ENCODE results near the gene SWI5.

DNA sequence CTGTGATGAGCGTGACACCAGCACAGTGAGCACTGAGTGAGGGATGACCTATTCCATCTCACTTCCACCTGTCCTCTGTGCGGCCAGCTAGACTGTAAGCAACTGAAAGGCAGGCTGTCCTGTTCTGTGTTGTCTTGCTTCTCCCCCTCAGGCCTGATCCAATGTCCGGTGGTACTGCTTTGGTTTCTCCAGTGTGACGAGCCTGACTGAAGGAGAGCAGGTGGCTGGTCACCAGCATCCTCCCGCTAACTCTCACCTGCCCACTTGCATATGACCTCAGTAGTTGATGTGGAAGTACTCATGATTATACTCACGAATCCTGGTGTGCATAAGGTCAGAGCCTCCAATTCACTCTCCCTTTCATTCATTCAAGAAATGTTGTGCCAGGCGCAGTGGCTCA is 61.9 kb downstream of the SWI5 start:
- TF ChIP-seq, protein P1, sequence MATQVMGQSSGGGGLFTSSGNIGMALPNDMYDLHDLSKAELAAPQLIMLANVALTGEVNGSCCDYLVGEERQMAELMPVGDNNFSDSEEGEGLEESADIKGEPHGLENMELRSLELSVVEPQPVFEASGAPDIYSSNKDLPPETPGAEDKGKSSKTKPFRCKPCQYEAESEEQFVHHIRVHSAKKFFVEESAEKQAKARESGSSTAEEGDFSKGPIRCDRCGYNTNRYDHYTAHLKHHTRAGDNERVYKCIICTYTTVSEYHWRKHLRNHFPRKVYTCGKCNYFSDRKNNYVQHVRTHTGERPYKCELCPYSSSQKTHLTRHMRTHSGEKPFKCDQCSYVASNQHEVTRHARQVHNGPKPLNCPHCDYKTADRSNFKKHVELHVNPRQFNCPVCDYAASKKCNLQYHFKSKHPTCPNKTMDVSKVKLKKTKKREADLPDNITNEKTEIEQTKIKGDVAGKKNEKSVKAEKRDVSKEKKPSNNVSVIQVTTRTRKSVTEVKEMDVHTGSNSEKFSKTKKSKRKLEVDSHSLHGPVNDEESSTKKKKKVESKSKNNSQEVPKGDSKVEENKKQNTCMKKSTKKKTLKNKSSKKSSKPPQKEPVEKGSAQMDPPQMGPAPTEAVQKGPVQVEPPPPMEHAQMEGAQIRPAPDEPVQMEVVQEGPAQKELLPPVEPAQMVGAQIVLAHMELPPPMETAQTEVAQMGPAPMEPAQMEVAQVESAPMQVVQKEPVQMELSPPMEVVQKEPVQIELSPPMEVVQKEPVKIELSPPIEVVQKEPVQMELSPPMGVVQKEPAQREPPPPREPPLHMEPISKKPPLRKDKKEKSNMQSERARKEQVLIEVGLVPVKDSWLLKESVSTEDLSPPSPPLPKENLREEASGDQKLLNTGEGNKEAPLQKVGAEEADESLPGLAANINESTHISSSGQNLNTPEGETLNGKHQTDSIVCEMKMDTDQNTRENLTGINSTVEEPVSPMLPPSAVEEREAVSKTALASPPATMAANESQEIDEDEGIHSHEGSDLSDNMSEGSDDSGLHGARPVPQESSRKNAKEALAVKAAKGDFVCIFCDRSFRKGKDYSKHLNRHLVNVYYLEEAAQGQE (IDR thresholded peaks at IDR 0.05; ENCODE audit: insufficient read depth in 1 of 2, low read depth in 2 of 2, low read length in 2 of 2) = no peak
- TF ChIP-seq POLR2AphosphoS5 (IDR thresholded peaks at IDR 0.05; ENCODE audit: low read depth, low read length) (no peak), SIN3A (IDR thresholded peaks at IDR 0.05; ENCODE audit: borderline replicate concordance, insufficient read depth, low read length) (no peak), TAF1 (IDR thresholded peaks at IDR 0.05; ENCODE audit: borderline replicate concordance, insufficient read depth, low read length) (no peak), FOXP2 (optimal IDR thresholded peaks at IDR 0.05; ENCODE audit: borderline replicate concordance, extremely low read depth, extremely low read length, insufficient read depth) (no peak)

Data from PFSK-1 (cell line).